Glomerular visceral epithelial cell (primary cell): ENCODE measurements around the gene STUB1.
A peak's percentile ranks its signal among the peaks of the same experiment; 100 is the strongest.
"Not testable (repeated sequence)": the region's sequence is repeated elsewhere in the genome, so short reads cannot be mapped to it uniquely, and the experiment has no call there.

ENCODE experiments used
- DNase-seq: peaks from one replicate; pipeline ENCODE4 v3.0.0-alpha.2; 2016; ENCODE audit errors: extremely low spot score

STUB1 gene

GRCh38 chr16:678858-679813 lies 1.1 kb upstream of the STUB1 start:
- DNase-seq, result peak; percentile 67

GRCh38 chr16:680625-680945 lies 375 bp downstream of the STUB1 start:
- no peak for DNase-seq

DNA sequence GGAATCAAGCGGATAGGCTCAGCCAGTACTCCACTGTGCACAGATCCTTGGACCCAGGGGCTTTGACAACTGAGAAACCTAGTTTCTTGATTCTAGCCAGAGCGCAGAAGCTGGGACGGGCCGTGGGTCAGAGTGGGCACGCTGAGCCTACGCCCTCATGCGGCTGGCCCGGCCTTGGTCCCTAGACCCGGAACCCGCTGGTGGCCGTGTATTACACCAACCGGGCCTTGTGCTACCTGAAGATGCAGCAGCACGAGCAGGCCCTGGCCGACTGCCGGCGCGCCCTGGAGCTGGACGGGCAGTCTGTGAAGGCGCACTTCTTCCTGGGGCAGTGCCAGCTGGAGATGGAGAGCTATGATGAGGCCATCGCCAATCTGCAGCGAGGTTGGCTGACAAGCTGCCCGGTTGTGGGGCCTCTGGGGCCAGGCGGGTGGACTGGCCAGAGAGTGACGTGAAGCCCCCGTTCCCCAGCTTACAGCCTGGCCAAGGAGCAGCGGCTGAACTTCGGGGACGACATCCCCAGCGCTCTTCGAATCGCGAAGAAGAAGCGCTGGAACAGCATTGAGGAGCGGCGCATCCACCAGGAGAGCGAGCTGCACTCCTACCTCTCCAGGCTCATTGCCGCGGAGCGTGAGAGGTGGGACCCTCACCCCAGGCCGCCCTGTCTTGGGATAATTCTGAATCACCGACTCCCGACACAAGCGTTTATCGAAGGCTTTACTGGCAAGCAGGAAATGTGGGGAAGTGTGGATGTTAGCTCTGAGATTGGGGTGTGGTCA lies 946 bp downstream of the STUB1 start:
- no peak for DNase-seq

DNA sequence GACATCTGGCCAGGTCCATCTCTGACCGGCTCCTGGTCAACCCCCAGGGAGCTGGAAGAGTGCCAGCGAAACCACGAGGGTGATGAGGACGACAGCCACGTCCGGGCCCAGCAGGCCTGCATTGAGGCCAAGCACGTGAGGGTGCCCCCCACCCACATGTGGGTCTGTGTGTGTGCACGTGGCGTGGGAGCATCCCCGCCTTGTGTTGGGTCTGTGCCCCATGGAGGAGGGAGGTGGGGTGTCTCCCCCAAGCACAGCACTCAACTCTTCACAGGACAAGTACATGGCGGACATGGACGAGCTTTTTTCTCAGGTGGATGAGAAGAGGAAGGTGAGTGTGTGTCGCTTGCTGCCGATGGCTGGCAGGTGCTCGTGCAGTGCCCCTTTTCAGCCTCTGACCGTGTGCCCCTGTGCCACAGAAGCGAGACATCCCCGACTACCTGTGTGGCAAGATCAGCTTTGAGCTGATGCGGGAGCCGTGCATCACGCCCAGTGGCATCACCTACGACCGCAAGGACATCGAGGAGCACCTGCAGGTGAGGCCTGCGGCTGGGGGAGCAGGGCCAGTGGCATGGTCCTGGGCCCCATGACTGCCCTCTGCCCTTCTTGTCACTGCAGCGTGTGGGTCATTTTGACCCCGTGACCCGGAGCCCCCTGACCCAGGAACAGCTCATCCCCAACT lies 1.7 kb downstream of the STUB1 start:
- peak; percentile 66 for DNase-seq

GRCh38 chr16:682493-683395 lies 2.5 kb downstream of the STUB1 start:
- DNase-seq, result no peak

DNA sequence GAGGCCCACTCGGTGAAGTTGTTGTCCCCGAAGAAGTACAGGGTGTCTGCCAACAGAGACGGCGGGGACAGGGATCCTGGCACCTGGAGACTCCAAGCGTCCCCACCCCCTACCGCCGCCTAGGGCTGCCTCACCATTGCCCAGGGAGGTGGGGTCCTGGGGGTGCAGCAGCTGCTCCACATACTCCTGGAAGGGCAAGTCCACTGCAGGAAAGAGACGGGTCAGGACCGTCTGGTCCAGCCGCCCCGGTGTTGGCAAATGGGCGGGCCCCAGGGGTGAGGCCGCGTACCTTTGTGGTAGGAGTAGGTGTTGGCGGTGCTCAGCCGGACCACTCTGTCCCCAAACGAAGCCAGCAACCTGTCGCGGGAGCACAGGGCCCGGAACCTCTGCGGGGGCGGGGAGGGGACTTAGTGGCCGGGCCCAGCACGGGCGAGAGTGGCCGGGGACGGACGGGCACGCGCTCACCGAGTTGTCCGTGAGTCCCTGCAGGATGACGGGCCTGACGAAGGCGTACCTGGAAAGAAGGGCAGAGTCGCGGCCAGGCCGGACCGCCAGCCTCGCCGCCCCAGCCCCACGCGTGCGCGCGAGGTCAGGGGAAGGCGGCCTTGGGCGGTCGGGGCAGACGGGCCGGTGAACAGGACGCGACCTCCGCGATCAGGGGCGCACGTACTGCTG lies 3.3 kb downstream of the STUB1 start:
- no peak for DNase-seq

DNA sequence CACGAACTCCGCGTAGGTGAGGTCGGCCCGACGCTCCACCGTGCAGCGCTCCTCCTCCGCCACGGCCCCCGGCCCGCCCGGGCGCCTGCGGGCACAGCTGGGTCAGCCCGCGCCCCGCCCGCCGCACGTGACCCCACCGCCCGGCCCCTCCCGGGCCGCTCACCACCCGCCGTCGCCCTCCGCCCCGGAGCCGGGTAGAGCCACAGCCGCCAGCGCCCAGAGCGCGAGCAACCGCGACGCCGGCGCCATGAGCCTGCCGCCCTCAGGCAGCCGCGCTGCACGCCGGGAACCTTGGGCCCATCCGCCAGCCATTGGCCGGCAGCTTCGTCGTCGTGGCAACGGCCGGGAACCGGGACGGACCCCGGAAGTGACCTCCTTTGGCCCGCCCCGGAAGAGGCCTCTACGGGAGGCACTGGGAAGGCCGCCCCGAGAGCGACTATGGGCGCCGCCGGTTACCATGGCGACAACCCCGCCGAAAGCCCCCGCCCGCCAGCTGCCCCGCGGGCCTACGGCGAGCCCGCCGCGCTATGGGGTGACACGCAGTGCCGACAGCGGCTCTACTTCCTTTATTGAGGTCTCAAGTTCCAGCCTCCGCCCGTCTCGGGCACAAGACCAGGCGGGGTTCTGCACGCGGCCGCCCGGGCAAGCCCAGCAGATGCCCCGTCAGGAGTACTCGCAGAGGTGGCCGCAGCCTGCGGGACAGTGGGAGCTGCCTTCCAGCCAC lies 4.0 kb downstream of the STUB1 start, which contains the start of gene JMJD8:
Gene JMJD8, minus strand, starts transcription at position 264 of the 724 bp plus-strand sequence. Its CDS starts 15 bp downstream, at position 249.
- peak; percentile 93 for DNase-seq

DNA sequence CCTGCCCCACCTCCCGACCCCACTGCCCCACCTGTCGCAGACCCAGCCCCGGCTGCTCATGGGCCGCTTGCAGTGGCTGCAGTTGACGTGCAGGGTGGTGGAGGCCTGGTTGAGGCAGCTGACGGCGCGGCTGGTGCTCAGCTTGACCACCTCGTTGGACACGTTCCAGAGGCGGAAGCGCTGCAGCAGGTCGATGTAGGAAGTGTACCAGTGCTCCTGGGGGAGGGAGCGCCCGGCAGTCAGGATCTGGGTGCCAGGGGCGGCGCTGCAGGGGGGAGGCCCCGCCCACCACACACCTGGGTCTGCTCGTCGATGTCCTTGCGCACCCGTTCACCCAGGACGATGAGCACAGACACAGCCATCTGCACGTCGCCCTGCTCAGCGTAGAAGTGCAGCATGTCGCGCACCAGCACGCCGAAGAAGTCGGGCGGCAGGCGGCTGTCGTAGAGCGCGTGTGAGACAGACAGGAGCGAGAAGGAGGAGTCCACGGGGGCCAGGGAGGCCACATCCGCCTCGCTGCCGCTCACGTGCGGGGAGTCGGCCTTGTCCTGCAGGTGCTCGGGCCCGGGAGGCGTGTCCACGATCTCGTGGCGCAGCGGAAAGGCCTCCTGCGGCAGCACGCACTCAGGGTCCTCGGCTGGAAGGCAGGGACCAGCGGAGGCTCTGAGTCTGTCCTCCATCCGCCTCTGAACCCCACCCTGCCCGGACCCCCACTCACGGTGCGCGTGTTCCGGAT lies 4.9 kb downstream of the STUB1 start:
- no peak for DNase-seq

DNA sequence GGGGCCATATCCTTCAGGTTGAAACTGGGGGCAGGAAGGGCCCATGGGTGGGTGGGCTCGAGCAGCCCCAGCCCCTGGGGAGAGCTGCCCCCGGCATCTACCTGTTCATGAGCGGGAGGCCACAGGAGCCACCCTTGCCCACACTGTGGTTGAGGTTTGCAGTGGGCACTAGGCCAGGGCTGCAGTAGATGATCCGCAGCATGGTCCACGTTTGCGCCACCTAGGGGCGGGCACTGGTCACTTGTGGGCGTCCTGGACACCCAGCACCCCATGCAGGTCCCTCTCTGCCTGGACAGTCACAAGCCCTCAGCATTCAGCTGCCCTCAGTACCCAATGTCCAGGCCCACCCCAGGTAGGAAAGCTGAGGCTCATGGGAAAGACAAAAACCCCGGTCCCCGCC lies 5.8 kb downstream of the STUB1 start:
- DNase-seq, result peak; percentile 42

DNA sequence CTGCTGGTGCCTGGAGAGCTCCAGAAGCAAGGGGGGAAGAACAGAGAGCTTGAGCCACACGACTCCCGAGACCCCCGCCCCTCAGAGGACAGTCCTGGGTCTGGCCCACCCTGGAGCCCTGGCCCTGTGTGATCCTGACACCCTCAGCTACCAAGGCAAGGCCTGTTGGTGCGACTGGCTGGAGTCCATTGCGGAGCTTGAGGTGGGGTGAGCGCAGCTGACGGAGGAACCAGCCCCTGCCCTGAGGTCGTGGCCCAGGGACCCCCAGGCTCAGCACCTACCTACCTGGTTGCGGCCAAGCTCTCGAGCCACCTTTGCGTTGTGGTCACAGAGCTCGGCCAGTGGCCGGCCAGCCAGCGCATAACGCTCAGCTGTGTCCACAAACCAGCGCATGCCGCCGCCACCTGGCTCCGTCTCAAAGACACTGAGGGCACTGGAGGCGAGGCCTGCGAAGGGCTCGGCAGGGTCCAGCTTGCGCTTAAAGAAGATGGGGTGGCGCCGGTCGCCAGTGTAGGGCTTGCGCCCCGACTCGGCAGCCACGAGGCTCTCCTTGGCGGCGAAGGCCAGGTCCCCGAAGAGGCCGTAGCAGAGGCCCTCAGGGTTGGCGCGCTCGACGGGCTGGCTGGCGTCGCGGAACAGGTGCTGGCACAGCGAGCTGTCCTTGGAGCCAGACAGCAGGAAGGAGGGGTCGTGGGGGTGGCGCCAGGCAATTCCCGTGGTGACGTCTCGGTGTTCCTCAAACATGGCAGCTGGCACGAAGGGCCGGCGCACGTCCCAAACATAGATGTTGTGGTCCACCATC lies 6.5 kb downstream of the STUB1 start:
- DNase-seq, result no peak

DNA sequence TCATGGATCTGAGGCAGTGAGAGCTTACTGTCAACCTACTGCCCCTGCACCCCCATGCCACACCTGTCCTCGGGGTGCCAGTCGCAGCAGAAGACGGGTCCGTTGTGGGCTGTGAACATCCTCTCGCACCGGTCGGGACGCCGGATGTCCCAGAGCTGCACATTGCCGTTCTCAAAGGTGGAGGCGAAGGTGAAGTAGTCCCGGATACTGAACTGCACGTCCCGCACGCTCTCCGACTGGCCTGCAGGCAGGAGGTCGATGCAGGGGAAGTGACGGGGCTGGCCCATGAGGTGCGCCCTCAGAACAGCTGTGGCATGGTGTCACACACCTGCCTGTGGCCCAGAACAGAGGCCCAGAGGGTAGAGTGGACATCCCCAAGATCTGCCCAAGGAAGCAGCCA lies 7.3 kb downstream of the STUB1 start:
- DNase-seq, result no peak

DNA sequence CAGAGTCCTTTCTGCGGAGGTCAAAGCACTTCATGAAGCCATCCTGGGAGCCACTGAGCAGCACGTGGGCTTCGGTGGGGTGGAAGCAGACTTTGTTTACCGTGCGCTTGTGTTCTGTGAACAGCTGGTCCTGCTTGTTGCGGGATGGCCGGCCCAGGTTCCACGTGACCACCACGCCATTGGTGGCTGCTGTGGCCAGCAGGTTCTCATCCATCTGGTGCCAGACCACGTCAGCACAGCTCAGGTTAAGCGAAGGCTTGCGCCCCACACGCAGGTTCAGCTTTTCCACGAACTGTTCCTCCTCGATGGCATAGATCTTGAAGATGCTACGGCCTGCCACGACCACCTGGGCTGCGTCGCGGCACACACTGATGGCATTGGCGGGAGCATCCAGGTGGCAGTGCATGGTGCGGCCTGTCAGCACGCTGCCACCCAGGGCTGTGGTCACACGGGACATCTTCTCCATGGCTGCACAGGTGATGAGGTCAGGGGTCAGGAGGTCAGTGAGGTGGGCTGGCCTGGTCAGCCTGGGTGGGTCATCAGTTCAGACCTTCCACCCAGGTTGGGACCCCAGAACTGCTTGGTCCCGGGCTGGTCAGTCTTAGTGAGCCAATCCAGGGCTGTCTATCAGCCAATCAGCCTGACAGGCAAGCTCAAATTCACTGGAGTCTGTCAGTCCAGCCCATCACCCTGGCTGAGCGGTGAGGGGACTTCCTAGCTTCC lies 9.1 kb downstream of the STUB1 start:
- DNase-seq, result no peak

DNA sequence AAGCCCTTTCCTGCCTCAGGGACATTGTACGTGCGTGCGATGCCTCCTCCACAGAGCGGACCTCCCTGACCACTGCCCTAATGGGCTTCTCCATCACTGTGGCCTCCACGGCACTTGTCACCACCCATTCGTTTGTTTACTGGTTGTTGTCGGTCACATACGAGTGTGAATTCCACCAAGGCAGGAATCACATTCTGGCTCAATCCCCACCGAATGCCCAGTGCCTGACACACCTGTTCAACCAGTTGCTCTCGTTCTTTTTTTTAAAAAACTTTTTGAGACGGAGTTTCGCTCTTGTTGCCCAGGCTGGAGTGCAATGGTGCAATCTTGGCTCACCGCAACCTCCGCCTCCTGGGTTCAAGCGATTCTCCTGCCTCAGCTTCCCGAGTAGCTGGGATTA lies 11.0 kb downstream of the STUB1 start:
- not testable (repeated sequence) for DNase-seq

DNA sequence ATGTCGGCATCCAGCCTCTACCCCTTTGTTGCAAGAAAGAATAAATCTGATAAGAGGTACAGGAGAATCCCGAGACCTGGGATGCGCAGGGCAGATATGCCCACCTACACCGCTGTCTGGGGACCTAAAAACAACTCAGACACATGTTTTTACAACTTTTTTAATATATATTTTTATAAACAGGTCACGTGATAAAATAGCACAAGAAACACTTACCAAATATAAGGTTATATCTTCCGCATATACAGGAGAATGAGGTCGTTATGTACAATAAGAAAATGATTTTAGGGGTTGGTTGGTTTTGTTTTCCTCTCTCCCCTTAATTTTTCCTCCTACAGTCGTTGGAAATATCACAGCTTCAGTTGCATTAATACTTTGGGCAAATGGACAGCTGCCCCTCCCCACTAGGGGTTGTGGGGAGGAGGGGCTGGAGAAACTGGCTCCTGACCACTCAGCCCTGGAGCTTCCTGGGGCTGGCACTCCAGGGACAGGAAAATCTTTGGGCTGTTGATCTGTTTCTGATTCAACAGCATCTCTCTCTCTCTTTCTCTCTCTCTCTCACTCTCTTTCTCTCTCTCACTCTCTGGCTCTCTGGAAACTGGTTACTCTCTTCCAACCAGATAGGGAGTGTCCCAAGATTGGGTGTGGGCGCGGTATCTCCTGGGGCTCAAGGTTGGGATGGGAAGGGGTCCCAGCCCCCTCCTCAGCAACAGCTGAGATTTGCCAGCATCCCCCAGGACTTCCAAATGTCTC lies 12.3 kb downstream of the STUB1 start:
- DNase-seq, result no peak

- DNase-seq, result no peak
These were observed 13.2 kb downstream of the STUB1 start for GRCh38 chr16:693364-693763.

DNA sequence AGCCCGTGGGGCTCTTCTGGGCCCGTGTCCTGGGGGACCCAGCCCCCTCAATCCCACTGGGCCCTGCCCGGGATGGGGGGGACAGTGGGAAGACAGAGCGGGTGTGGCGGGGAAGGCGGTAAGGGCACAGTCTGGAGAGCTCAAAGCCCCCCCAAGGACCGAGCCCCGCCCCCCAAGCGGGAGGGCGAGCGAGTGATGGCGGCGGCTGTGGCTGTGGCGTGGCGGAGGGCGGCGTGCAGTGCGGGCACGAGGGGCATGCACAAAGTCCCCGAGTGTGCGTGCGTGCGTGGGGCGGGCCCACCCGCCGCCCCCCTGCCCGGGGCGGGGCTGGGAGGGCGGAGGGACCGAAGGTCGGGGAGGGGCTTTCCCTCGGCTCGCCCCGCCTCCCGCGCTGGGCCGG lies 13.6 kb downstream of the STUB1 start:
- DNase-seq, result no peak
